ENCODE results near the gene FOXD4L4.
"Not testable (repeated sequence)": the region's sequence is repeated elsewhere in the genome, so short reads cannot be mapped to it uniquely, and the experiment has no call there.

FOXD4L4 gene

GRCh38 chr9:65737096-65737564 lies at the start of gene FOXD4L4:
FOXD4L4 (plus strand) TSS chr9:65737146; CDS start chr9:65737146, 0 bp downstream.
- POLR2A ChIA-PET (ENCODE audit: low non-redundant PET); CTCF ChIA-PET; DNase-seq (ENCODE audit: low spot score); H3K27ac ChIP-seq: not testable (repeated sequence)

GRCh38 chr9:65703550-65703949 lies 33.4 kb upstream of the FOXD4L4 start:
- DNase-seq (ENCODE audit: low spot score); CTCF ChIA-PET; H3K27ac ChIP-seq; POLR2A ChIA-PET (ENCODE audit: low non-redundant PET): not testable (repeated sequence)

- DNase-seq (ENCODE audit: low spot score); POLR2A ChIA-PET (ENCODE audit: low non-redundant PET); H3K27ac ChIP-seq; CTCF ChIA-PET: not testable (repeated sequence)
Measured at GRCh38 chr9:65714445-65714844, 22.5 kb upstream of the FOXD4L4 start.

GRCh38 chr9:65738133-65738532 lies 1.2 kb downstream of the FOXD4L4 start:
- CTCF ChIA-PET; DNase-seq (ENCODE audit: low spot score); H3K27ac ChIP-seq; POLR2A ChIA-PET (ENCODE audit: low non-redundant PET): not testable (repeated sequence)

All from RWPE1 (cell line).